Osteoblast (primary cell): Measurements from ENCODE around the gene RNFT2. TPM values are rescaled to one million over a fixed set of nuclear protein-coding genes. Genes with fewer than 3 reads are reported as not detected.

Experiments used
- DNase-seq: peaks from one replicate; pipeline ENCODE4 v3.0.0; 2011; ENCODE audit warnings: low spot score, mixed read lengths; ENCODE audit not compliant: insufficient read length; ENCODE audit errors: missing footprints
- H2AFZ ChIP-seq: 2 replicates; pipeline ENCODE4 v1.6.0; 2011; ENCODE audit warnings: mild to moderate bottlenecking, low read length
- H3K27ac ChIP-seq: 2 replicates; pipeline ENCODE4 v1.5.1; 2011; ENCODE audit warnings: mild to moderate bottlenecking, low read depth, low read length, moderate library complexity
- H3K27me3 ChIP-seq: 2 replicates; pipeline ENCODE4 v1.6.0; 2012; ENCODE audit warnings: mild to moderate bottlenecking, control low read depth, inconsistent platforms, low read length, moderate library complexity; ENCODE audit not compliant: insufficient read depth
- H3K36me3 ChIP-seq: 2 replicates; pipeline ENCODE4 v1.5.1; 2011; ENCODE audit warnings: mild to moderate bottlenecking, low read length, control low read depth, moderate library complexity; ENCODE audit not compliant: insufficient read depth
- H3K4me1 ChIP-seq: 2 replicates; pipeline ENCODE4 v1.5.1; 2011; ENCODE audit warnings: mild to moderate bottlenecking, low read length, control low read depth, moderate library complexity; ENCODE audit not compliant: insufficient read depth
- H3K4me2 ChIP-seq: 2 replicates; pipeline ENCODE4 v1.6.0; 2011; ENCODE audit warnings: mild to moderate bottlenecking, low read length; ENCODE audit not compliant: insufficient read depth
- H3K4me3 ChIP-seq: fragments of 200-600 bp; sonication (generic); 3 replicates; pipeline ENCODE4 v1.5.1; 2012; ENCODE audit warnings: mild to moderate bottlenecking, low read length, inconsistent platforms; ENCODE audit not compliant: insufficient read depth
- H3K79me2 ChIP-seq: 2 replicates; pipeline ENCODE4 v1.6.0; 2012; ENCODE audit warnings: mild to moderate bottlenecking, low read length, control low read depth, inconsistent platforms; ENCODE audit not compliant: insufficient read depth
- H3K9me3 ChIP-seq: 2 replicates; pipeline ENCODE4 v1.5.1; 2011; ENCODE audit warnings: low read depth, low read length, control low read depth
- H4K20me1 ChIP-seq: 2 replicates; pipeline ENCODE4 v1.6.0; 2012; ENCODE audit warnings: mild to moderate bottlenecking, low read length, control low read depth; ENCODE audit not compliant: insufficient read depth
- total RNA-seq: library from RNA; depleted of rRNA; stranded (reverse); fragments of >200 nt; gene quantifications from 2 replicates; pipeline ENCODE4 v1.2.3, GENCODE V29; 2012
- TF ChIP-seq, protein P1 (sequence below): IDR thresholded peaks from 2 replicates; pipeline ENCODE4 v1.5.1; 2011; ENCODE audit warnings: mild to moderate bottlenecking, low read depth, low read length, moderate library complexity; ENCODE audit errors: extremely low read depth

RNFT2 gene
- total RNA-seq, 1 donor: 3.3 TPM

DNA sequence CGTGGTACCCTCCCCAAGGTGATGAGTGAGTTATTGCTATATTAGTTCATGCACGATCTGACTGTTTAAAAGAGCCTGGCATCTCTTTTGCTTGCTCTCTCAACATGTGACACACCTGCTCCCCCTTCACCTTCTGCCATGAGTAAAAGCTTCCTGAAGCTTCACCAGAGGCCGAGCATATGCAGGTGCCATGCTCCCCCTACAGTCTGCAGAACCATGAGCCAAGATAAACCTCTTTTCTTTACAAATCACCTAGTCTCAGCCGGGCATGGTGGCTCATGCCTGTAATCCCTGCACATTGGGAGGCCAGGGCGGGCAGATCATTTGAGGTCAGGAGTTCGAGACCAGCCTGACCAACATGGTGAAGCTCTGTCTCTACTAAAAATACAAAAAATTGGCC, 61.8 kb downstream of the RNFT2 start:
- Histone ChIP-seq H3K4me2 (no peak overlapping the region), H2AFZ (no peak overlapping the region), H3K9me3 (no peaks in the 10 kb centered on the region), H3K79me2 (no peaks in the 10 kb centered on the region), H3K4me1 (no peaks in the 10 kb centered on the region), H3K27me3 (no peaks in the 10 kb centered on the region), H3K27ac (no peak overlapping the region), H3K36me3 (no peaks in the 10 kb centered on the region), H3K4me3 (no peak overlapping the region), H4K20me1 (no peaks in the 10 kb centered on the region)
- no peak for DNase-seq
- TF ChIP-seq, protein P1, sequence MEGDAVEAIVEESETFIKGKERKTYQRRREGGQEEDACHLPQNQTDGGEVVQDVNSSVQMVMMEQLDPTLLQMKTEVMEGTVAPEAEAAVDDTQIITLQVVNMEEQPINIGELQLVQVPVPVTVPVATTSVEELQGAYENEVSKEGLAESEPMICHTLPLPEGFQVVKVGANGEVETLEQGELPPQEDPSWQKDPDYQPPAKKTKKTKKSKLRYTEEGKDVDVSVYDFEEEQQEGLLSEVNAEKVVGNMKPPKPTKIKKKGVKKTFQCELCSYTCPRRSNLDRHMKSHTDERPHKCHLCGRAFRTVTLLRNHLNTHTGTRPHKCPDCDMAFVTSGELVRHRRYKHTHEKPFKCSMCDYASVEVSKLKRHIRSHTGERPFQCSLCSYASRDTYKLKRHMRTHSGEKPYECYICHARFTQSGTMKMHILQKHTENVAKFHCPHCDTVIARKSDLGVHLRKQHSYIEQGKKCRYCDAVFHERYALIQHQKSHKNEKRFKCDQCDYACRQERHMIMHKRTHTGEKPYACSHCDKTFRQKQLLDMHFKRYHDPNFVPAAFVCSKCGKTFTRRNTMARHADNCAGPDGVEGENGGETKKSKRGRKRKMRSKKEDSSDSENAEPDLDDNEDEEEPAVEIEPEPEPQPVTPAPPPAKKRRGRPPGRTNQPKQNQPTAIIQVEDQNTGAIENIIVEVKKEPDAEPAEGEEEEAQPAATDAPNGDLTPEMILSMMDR: no peak

DNA sequence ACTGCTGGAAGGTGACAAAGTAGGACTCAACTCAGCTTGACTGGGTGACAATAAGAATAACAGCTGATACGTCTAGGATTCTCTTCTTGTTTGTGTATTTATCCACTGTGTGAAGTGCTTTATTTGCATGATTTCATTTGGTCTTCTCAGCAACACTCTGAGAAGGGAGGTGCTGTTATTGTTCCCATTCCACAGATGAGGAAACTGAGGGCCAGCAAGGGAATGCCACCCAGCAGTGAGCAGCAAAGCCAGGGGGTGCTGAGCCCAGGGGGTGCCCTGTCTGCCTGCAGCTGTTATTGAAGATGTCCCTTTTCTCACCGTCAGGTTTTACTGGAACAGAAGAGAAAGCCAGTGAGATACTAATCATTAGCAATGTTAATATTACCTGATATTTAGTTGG, 62.8 kb downstream of the RNFT2 start:
- TF ChIP-seq, protein P1: no peak
- Histone ChIP-seq H3K4me2 (no peak overlapping the region), H3K4me3 (no peak overlapping the region)

DNA sequence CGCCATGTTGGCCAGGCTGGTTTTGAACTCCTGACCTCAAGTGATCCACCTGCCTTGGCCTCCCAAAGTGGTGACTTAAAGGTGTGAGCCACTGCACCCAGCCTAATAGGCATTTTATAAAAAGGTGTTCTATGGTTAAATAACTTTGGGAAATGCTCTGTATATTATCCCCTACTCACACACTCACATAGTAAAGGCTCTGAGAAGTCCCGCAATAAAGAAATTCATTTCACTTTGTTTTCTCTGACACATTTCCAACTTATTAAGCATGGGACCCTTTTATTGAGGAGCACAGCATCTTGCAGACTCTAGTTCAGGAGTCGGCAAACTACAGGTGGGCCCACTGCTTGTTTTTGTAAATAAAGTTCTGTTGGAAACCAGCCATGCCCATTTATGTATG, 63.9 kb downstream of the RNFT2 start:
- Histone ChIP-seq H3K4me1 (no peaks in the 10 kb centered on the region), H3K27me3 (no peaks in the 10 kb centered on the region), H4K20me1 (no peaks in the 10 kb centered on the region), H3K36me3 (no peaks in the 10 kb centered on the region), H3K4me2 (no peak overlapping the region), H2AFZ (no peak overlapping the region), H3K79me2 (no peaks in the 10 kb centered on the region), H3K4me3 (no peak overlapping the region), H3K9me3 (no peaks in the 10 kb centered on the region), H3K27ac (no peak overlapping the region)
- TF ChIP-seq, protein P1: no peak
- DNase-seq: no peak

More for the DNA sequence above, 62.8 kb downstream of the RNFT2 start:
- Histone ChIP-seq H3K27ac (no peak overlapping the region), H3K79me2 (no peaks in the 10 kb centered on the region), H3K36me3 (no peaks in the 10 kb centered on the region), H3K4me1 (no peaks in the 10 kb centered on the region), H4K20me1 (no peaks in the 10 kb centered on the region), H3K9me3 (no peaks in the 10 kb centered on the region), H2AFZ (no peak overlapping the region), H3K27me3 (no peaks in the 10 kb centered on the region)
- DNase-seq: no peak

DNA sequence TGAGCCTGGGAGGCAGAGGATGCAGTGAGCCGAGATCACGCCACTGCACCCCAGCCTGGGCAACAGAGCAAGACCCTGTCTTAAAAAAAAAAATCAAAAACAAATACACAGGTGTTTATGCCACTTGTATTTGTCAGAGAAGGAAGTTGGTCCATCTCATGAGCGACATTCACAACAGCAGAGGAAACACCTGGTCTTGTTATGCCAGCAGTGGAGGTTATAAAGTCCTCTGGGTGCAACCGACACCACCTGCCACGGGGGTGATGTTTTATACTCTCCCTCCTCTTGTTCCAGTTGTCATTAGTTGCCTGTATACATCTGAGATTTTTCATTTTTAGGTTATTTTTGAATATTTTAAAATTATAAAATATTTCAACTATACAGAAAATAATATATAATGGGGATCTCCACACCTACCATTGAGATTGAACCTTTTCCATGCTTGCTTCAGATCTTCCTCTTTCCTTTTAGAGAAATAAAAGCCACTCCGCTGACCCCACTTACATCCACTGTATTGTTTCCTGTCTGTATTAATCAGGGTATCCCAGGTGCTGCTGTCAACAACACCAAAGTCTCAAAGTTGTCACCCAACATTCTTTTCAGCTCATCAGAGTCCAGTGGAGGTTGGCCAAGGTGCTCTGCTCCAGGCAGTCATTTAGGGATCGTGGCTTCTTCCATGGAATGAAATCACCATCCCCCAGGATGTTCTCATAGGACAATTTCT, 65.1 kb downstream of the RNFT2 start:
- TF ChIP-seq, protein P1: no peak
- Histone ChIP-seq H3K36me3 (no peaks in the 10 kb centered on the region), H3K27me3 (no peaks in the 10 kb centered on the region), H3K4me2 (no peak overlapping the region), H3K79me2 (no peaks in the 10 kb centered on the region), H3K27ac (no peak overlapping the region), H3K4me1 (no peaks in the 10 kb centered on the region), H3K9me3 (no peaks in the 10 kb centered on the region), H2AFZ (no peak overlapping the region), H3K4me3 (no peak overlapping the region), H4K20me1 (no peaks in the 10 kb centered on the region)
- DNase-seq: no peak
